ENCODE results near the gene WRAP53. TPM values are rescaled to one million over a fixed set of nuclear protein-coding genes. Genes with fewer than 3 reads are reported as not detected.
A peak's percentile ranks its signal among the peaks of the same experiment; 100 is the strongest.

The WRAP53 gene
- total RNA-seq, 1 donor from 2014 or later, result 13.4 TPM

GRCh38 chr17:7701681-7702080, 13.4 kb downstream of the WRAP53 start:
- H3K27ac Mint-ChIP-seq (ENCODE audit: unreplicated experiment), result no peak overlapping the region
- H3K4me1 Mint-ChIP-seq (ENCODE audit: unreplicated experiment), result peaks cover 25% of the 10 kb centered on the region
- peaks cover 12% of the 10 kb centered on the region for H3K27me3 Mint-ChIP-seq (ENCODE audit: unreplicated experiment)
- H3K36me3 Mint-ChIP-seq (ENCODE audit: unreplicated experiment), result no peaks in the 10 kb centered on the region
- no peak for DNase-seq (ENCODE audit: extremely low spot score, unreplicated experiment)
- H3K4me3 Mint-ChIP-seq (ENCODE audit: unreplicated experiment), result no peak overlapping the region
- no peaks in the 10 kb centered on the region for H3K9me3 Mint-ChIP-seq (ENCODE audit: unreplicated experiment)
- TF ChIP-seq, protein P1, sequence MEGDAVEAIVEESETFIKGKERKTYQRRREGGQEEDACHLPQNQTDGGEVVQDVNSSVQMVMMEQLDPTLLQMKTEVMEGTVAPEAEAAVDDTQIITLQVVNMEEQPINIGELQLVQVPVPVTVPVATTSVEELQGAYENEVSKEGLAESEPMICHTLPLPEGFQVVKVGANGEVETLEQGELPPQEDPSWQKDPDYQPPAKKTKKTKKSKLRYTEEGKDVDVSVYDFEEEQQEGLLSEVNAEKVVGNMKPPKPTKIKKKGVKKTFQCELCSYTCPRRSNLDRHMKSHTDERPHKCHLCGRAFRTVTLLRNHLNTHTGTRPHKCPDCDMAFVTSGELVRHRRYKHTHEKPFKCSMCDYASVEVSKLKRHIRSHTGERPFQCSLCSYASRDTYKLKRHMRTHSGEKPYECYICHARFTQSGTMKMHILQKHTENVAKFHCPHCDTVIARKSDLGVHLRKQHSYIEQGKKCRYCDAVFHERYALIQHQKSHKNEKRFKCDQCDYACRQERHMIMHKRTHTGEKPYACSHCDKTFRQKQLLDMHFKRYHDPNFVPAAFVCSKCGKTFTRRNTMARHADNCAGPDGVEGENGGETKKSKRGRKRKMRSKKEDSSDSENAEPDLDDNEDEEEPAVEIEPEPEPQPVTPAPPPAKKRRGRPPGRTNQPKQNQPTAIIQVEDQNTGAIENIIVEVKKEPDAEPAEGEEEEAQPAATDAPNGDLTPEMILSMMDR (IDR thresholded peaks at IDR 0.05), result no peak

- no peak overlapping the region for H3K27ac Mint-ChIP-seq (ENCODE audit: unreplicated experiment)
- DNase-seq (ENCODE audit: extremely low spot score, unreplicated experiment), result no peak
- no peaks in the 10 kb centered on the region for H3K36me3 Mint-ChIP-seq (ENCODE audit: unreplicated experiment)
- peaks cover 27% of the 10 kb centered on the region for H3K4me1 Mint-ChIP-seq (ENCODE audit: unreplicated experiment)
- H3K9me3 Mint-ChIP-seq (ENCODE audit: unreplicated experiment), result no peaks in the 10 kb centered on the region
- peaks cover 15% of the 10 kb centered on the region for H3K27me3 Mint-ChIP-seq (ENCODE audit: unreplicated experiment)
- H3K4me3 Mint-ChIP-seq (ENCODE audit: unreplicated experiment), result no peak overlapping the region
- TF ChIP-seq, protein P1 (IDR thresholded peaks at IDR 0.05), result no peak
Measured at GRCh38 chr17:7702776-7703175, 14.5 kb downstream of the WRAP53 start.

- Mint-ChIP-seq H3K36me3 (ENCODE audit: unreplicated experiment) (no peaks in the 10 kb centered on the region), H3K9me3 (ENCODE audit: unreplicated experiment) (no peaks in the 10 kb centered on the region), H3K4me1 (ENCODE audit: unreplicated experiment) (peaks cover 27% of the 10 kb centered on the region), H3K4me3 (ENCODE audit: unreplicated experiment) (peak overlapping the region; percentile 76), H3K27me3 (ENCODE audit: unreplicated experiment) (peaks cover 15% of the 10 kb centered on the region), H3K27ac (ENCODE audit: unreplicated experiment) (peak overlapping the region; percentile 75)
- no peak for DNase-seq (ENCODE audit: extremely low spot score, unreplicated experiment)
- TF ChIP-seq, protein P1 (IDR thresholded peaks at IDR 0.05), result no peak
Measured at GRCh38 chr17:7703584-7704479, 15.6 kb downstream of the WRAP53 start.

- Mint-ChIP-seq H3K4me3 (ENCODE audit: unreplicated experiment) (peak within 1 kb of the TSS; percentile 76), H3K27me3 (ENCODE audit: unreplicated experiment) (peaks cover 15% of the 10 kb centered on the region), H3K9me3 (ENCODE audit: unreplicated experiment) (no peaks in the 10 kb centered on the region), H3K27ac (ENCODE audit: unreplicated experiment) (peak within 1 kb of the TSS; percentile 75), H3K36me3 (ENCODE audit: unreplicated experiment) (no peaks in the 10 kb centered on the region), H3K4me1 (ENCODE audit: unreplicated experiment) (peaks cover 27% of the 10 kb centered on the region)
- TF ChIP-seq, protein P1 (IDR thresholded peaks at IDR 0.05), result no peak
- no peak for DNase-seq (ENCODE audit: extremely low spot score, unreplicated experiment)
Measured at GRCh38 chr17:7704601-7705268, 16.5 kb downstream of the WRAP53 start, which contains the start of gene EFNB3. Gene EFNB3, plus strand, starts transcription at chr17:7705202. Its CDS starts 397 bp downstream, at chr17:7705599.

Measured in osteocyte (in vitro differentiated cells).